Endometrial microvascular endothelial cells (primary cell): ENCODE measurements around the gene PCBP2. TPM values are rescaled to one million over a fixed set of nuclear protein-coding genes. Genes with fewer than 3 reads are reported as not detected.
"Not testable (repeated sequence)": the region's sequence is repeated elsewhere in the genome, so short reads cannot be mapped to it uniquely, and the experiment has no call there.

Source experiments
- in situ Hi-C: cut with HindIII; loops from 2 replicates; pipeline ENCODE4 v1.10.0; 2017; ENCODE audit warnings: low sequenced_read_pairs, low pct_unique_long_range_greater_than_20kb; ENCODE audit errors: inconsistent ontology term
- total RNA-seq: library from RNA; depleted of rRNA; stranded (reverse); fragments of >200 nt; gene quantifications from one replicate; pipeline ENCODE4 v1.2.3, GENCODE V29; 2015; ENCODE audit errors: inconsistent ontology term

Gene PCBP2
- 407 TPM for total RNA-seq

DNA sequence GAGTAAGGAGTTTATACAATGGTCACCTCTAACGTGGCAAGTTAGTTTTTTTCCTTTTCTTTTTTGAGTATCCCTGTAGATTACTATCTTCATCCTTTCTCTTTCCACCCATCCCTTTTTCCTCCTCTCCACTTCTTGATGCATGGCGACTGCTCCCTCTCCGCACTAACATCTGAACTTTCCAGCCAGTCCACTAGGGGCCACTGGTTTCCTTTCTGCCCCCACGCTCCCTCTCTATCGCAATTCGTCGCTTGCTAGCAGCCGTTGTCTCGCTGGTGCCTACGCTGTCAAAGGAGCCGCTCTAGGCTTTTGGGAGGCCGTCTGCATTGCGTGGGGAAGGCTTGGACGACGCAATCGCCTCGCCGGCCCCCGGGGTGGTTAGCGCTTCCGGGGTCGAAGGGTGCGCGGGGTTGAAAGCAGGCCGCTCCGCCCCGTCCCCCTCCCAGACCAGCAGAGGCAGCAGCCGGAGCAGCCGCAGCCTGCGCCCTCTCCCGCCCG is at the start of gene PCBP2:
Gene PCBP2, plus strand, starts transcription at position 442 of the 498 bp plus-strand sequence. CDS start 2,699 bp downstream, outside the sequence.
- in situ Hi-C loops: no loop called here

GRCh38 chr12:53402351-53402750 is 49.6 kb upstream of the PCBP2 start:
- in situ Hi-C loops: not testable (repeated sequence)

DNA sequence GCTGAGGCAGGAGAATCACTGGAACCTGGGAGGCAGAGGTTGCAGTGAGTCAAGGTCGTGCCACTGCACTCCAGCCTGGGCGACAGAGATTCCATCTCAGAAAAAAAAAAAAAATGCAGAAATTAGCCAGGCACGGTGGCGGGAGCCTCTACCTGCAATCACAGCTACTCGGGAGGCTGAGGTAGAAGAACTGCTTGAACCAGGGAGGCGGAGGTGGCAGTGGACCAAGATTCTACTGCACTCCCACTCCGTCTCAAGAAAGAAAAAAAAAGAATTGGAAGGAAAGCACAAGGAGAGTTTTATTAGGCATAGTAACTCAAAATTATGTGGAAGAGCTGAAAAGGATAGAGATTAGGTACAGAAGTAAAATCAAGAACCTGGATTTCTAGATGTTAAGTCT is 49.0 kb upstream of the PCBP2 start:
- in situ Hi-C loops: no loop called here

- in situ Hi-C loops: no loop called here
These were observed 41.0 kb upstream of the PCBP2 start for GRCh38 chr12:53410951-53411350.

GRCh38 chr12:53413485-53414204 is 38.3 kb upstream of the PCBP2 start:
- in situ Hi-C loops: no loop called here

DNA sequence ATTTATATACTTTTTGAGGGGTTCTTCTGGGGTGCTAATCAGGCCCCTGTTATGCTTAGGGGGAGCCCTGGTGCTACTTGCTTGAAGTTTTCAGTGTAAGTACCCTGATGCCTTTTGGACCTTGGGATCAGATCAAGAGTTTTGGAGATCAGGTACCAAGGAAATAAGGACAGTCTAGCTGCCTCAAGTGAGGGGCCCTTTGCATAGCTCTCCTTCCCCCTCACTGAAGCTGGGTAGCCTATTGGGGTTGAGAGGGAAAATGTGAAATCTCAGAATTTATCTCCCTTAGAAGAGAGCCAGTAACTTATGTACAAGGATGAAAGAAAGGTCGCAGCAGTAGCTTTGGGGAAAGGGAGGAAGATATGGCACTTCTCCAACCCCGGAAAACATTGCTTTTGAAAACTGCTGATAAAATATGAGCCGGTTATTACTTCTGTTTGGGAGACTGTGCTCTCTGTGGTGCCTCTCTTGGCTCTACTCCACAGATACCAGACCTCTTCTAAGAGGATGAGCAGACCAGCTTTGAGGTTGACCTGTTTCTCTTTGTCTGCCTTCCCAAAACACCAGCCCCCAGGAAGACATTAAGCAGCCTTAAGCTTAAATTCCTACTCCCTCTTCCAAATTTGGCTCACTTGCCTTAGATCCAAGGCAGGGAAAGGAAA is 37.0 kb upstream of the PCBP2 start:
- in situ Hi-C loops: no loop called here

DNA sequence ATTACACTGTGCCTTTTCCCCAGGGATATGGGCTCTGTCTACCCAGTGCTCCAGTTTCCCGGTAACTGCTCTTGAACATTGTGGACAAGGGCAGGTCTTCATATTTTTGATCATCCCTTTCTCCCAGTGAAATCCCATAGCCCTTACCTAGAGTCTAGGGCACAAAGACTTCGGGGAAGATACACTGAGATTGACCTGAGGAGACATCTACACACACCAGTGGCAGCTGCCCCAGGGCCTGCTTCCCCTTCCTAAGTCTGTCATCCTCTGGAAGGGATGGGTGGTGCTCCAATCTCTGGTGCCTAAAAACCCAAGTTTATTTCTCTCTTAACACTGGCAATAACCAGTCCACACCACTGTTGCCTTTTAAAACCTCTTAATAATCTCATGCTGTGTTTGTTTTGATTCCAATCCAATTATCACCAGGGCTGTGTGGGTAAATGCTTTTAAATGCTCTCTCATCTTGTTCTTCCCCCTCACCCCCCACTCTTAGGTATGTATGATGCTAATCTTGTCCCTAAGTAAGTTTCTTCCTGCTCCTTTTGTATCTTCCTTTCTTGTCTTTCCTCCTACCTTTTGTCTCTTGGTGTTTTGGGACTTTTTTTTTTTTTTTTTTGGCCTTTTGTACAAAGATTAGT is 36.0 kb upstream of the PCBP2 start:
- in situ Hi-C loops: not testable (repeated sequence)

GRCh38 chr12:53417291-53417816 is 34.5 kb upstream of the PCBP2 start:
- in situ Hi-C loops: not testable (repeated sequence)

- in situ Hi-C loops: no loop called here
These were observed 33.7 kb upstream of the PCBP2 start for GRCh38 chr12:53418221-53418620.

DNA sequence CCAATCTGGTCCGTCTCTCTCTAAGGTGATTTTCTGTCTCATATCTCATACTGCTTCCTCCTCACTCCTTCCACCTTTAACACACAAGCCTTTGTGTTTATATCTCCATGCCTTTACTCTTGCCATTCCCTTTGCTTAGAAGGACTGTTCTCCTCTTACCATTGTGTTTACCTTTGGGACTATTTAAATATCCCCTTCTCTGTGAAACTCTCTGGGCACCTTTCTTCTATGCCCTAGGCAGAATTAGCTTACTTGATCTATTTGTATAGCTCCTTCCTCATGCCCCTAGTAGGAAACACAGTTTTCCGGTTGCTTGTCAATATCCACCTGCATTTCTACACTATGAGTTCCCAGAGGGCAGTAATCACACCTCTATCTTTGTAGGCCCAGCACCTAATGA is 32.1 kb upstream of the PCBP2 start:
- in situ Hi-C loops: loop anchor here (10.0 kb wide), 1 partner anchor 75 kb away; no protein-coding TSS in a partner anchor

GRCh38 chr12:53422247-53422646 is 29.7 kb upstream of the PCBP2 start:
- in situ Hi-C loops: loop anchor here (10.0 kb wide), 1 partner anchor 77 kb away; no protein-coding TSS in a partner anchor

DNA sequence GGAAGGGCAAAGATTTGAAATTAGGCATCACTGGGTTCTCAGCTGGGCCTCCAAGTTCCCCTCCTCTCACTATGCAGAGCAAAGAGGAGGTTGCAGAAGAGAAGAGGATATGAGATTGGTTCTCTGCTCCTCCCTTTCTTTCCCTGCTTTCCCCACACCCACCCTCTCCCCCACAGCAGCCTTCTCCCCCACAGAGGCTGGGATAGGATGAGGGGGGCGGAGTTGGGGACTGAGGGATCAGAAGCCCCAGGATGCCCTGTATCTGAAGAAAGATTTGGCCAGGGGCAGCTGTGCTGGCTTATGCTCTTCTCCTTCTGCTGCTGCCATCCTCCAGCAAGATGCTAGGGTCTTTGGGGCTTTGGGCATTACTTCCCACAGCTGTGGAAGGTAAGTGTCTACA is 28.3 kb upstream of the PCBP2 start, which contains the start of gene AMHR2:
Gene AMHR2, plus strand, starts transcription at position 259 of the 400 bp plus-strand sequence. Its CDS starts 80 bp downstream, at position 339.
- in situ Hi-C loops: loop anchor here (10.0 kb wide), 1 partner anchor 79 kb away; no protein-coding TSS in a partner anchor

DNA sequence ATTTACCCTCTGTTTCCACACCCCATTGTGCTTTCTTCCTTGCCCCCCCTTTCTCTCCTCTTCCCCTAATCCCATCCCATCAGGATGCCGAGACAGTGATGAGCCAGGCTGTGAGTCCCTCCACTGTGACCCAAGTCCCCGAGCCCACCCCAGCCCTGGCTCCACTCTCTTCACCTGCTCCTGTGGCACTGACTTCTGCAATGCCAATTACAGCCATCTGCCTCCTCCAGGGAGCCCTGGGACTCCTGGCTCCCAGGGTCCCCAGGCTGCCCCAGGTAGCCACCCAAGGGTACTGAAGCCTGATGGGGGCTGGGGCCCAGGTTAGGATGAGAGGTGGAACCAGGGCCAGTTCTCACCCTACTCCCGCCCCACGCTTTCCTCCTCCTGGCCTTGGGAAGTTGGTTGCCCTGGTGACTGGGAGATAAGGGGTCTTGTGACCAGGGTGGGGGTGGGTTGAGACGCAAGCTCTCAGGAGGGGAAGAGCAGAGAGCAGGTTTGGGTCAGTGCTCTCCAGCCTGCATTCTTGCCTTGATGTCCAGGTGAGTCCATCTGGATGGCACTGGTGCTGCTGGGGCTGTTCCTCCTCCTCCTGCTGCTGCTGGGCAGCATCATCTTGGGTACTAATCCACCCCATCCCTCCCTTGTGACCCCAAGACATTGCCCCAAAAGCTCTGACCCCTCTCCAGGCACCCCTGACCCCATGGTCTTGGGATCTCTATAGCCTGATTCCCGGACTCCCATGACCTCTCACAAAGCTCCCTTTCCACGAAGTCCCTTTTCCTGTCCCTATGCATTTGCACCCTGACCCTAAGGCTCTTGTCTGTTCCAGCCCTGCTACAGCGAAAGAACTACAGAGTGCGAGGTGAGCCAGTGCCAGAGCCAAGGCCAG is 27.0 kb upstream of the PCBP2 start:
- in situ Hi-C loops: loop anchor here (10.0 kb wide), 1 partner anchor 80 kb away; no protein-coding TSS in a partner anchor

- in situ Hi-C loops: loop anchor here (10.0 kb wide), 1 partner anchor 81 kb away; no protein-coding TSS in a partner anchor
These were observed 26.3 kb upstream of the PCBP2 start for GRCh38 chr12:53425515-53426150.

DNA sequence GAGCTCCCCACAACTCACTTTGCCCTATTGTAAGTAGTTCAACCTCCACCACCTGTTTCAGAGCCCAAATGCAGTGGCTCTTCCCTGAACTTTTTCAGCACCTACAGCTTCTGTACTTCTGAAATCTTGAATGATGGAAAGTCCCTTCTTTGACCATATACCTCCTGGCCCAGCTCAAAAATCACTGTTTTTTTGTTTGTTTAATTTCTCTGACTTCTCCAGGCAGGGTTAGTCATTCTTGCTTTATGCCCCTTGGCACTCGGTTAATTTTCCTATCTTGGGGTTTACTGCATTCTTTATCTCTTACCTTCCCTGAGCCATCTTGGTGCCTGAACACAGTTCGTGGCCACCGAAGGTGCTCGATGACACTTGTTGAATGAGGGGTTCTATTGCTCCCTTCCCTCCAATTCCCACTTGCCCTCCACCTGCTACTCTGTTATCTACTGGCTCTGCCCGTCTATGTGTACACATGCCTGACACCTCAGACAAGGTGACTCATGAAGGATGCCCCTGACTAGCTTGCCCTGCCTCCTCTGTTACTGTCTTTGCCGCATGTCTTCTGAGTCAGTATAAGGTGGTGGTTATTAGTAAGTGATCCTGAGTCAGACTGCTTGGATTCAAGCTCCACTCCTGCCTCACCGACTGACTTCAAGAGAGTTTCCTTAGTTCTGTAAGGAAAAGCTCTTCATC is 23.9 kb upstream of the PCBP2 start:
- in situ Hi-C loops: loop anchor here (10.0 kb wide), 1 partner anchor 83 kb away; no protein-coding TSS in a partner anchor

- in situ Hi-C loops: loop anchor here (10.0 kb wide), 1 partner anchor 84 kb away; no protein-coding TSS in a partner anchor
These were observed 23.2 kb upstream of the PCBP2 start for GRCh38 chr12:53428741-53429140.

DNA sequence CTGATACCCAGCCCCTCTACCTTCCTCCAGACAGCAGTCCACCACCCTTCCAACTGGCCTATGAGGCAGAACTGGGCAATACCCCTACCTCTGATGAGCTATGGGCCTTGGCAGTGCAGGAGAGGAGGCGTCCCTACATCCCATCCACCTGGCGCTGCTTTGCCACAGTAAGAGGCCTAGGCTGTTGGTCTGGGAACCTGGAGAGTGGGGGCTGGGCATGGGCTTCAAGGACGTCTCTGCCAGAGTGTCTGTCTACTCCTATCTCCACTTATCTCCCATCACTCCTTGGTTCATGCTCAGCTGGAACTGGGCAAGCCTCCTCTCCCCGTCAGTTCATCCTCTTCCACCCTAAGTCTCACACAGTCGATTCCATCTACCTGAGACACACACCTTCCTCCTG is 21.8 kb upstream of the PCBP2 start:
- in situ Hi-C loops: no loop called here
